RKO (cell line): ENCODE results near the gene ANO9.
"Not testable (repeated sequence)": the region's sequence is repeated elsewhere in the genome, so short reads cannot be mapped to it uniquely, and the experiment has no call there.

Source experiments
- DNase-seq: peaks from one replicate; pipeline ENCODE4 v3.0.0-alpha.2; 2016; ENCODE audit warnings: low spot score

ANO9 gene

GRCh38 chr11:415640-416041, 26.2 kb downstream of the ANO9 start:
- no peak for DNase-seq

GRCh38 chr11:414318-414857, 27.4 kb downstream of the ANO9 start:
- DNase-seq = no peak

- DNase-seq = no peak
Measured at GRCh38 chr11:413120-414081, 28.4 kb downstream of the ANO9 start.

- DNase-seq = no peak
Measured at GRCh38 chr11:412641-413119, 29.1 kb downstream of the ANO9 start.

- DNase-seq = not testable (repeated sequence)
Measured at GRCh38 chr11:411520-411919, 30.3 kb downstream of the ANO9 start.

- not testable (repeated sequence) for DNase-seq
Measured at GRCh38 chr11:410711-411110, 31.1 kb downstream of the ANO9 start.

- DNase-seq = no peak
Measured at GRCh38 chr11:409600-410483, 32.0 kb downstream of the ANO9 start.

- no peak for DNase-seq
Measured at GRCh38 chr11:409008-409599, 32.7 kb downstream of the ANO9 start.

GRCh38 chr11:408154-409007, 33.4 kb downstream of the ANO9 start:
- no peak for DNase-seq

GRCh38 chr11:407651-408123, 34.1 kb downstream of the ANO9 start:
- no peak for DNase-seq

GRCh38 chr11:406796-407650, 34.8 kb downstream of the ANO9 start:
- DNase-seq = peak; percentile 93

GRCh38 chr11:405954-406795, 35.6 kb downstream of the ANO9 start:
- no peak for DNase-seq

- DNase-seq = peak; percentile 64
Measured at GRCh38 chr11:405323-405953, 36.4 kb downstream of the ANO9 start.

GRCh38 chr11:404551-405264, 37.1 kb downstream of the ANO9 start:
- DNase-seq = no peak

GRCh38 chr11:403761-404431, 37.9 kb downstream of the ANO9 start:
- DNase-seq = no peak

- DNase-seq = no peak
Measured at GRCh38 chr11:403021-403760, 38.6 kb downstream of the ANO9 start.
